Endothelial cell (in vitro differentiated cells): ENCODE results near the gene GNAZ. TPM values are rescaled to one million over a fixed set of nuclear protein-coding genes. Genes with fewer than 3 reads are reported as not detected.

Experiments
- DNase-seq: peaks from one replicate; pipeline ENCODE4 v3.0.0; 2021; ENCODE audit warnings: low spot score
- H3K27ac Mint-ChIP-seq: one replicate; pipeline ENCODE4 v1.8.0; 2021; ENCODE audit warnings: mixed read lengths, inconsistent platforms; ENCODE audit not compliant: unreplicated experiment
- H3K27me3 Mint-ChIP-seq: one replicate; pipeline ENCODE4 v1.8.0; 2021; ENCODE audit warnings: mild to moderate bottlenecking, moderate library complexity, mixed read lengths, inconsistent platforms; ENCODE audit not compliant: unreplicated experiment
- H3K36me3 Mint-ChIP-seq: one replicate; pipeline ENCODE4 v1.8.0; 2021; ENCODE audit warnings: mild to moderate bottlenecking, low read depth, mixed read lengths, inconsistent platforms; ENCODE audit not compliant: unreplicated experiment
- H3K4me1 Mint-ChIP-seq: one replicate; pipeline ENCODE4 v1.8.0; 2021; ENCODE audit warnings: mild to moderate bottlenecking, mixed read lengths, inconsistent platforms; ENCODE audit not compliant: unreplicated experiment
- H3K4me3 Mint-ChIP-seq: one replicate; pipeline ENCODE4 v1.8.0; 2021; ENCODE audit warnings: mild to moderate bottlenecking, mixed read lengths, inconsistent platforms; ENCODE audit not compliant: unreplicated experiment
- H3K9me3 Mint-ChIP-seq: one replicate; pipeline ENCODE4 v1.8.0; 2021; ENCODE audit warnings: mixed read lengths, inconsistent platforms; ENCODE audit not compliant: unreplicated experiment
- total RNA-seq: library from RNA; stranded (reverse); fragmentation: NEBNext Ultra II Directional; extraction: Animal tissue kit (Norgen Biotek cat#: 25700); gene quantifications from one replicate; pipeline ENCODE4 v1.2.1, GENCODE V29; 2021; ENCODE audit not compliant: unreplicated experiment
- TF ChIP-seq, protein P1 (sequence below): fragments of 200-600 bp; sonication (generic); IDR thresholded peaks from one replicate; pipeline ENCODE4 v1.5.0; 2021; ENCODE audit warnings: antibody characterized with exemption; ENCODE audit not compliant: unreplicated experiment

The GNAZ gene
- total RNA-seq, 1 donor from 2014 or later, result 0.21 TPM

DNA sequence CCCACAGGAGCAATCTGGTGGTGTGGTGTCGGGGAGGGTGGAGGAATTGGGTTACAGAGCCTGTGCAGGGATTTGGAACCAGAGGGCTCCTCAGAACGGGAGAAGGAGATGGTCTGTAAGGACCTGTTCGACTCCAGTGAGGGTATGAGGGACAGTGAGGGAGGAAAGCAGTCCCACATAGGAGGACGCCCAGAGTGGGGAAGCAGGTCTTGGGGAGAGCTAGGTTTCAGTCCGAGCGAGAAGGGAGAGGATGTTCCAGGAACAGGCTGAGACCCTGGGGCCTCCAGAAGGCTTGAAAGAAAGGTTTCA is 32.0 kb upstream of the GNAZ start:
- Mint-ChIP-seq H3K4me3 (no peak overlapping the region), H3K27ac (no peak overlapping the region), H3K4me1 (peaks cover 4% of the 10 kb centered on the region), H3K27me3 (peaks cover 2% of the 10 kb centered on the region), H3K36me3 (no peaks in the 10 kb centered on the region), H3K9me3 (no peaks in the 10 kb centered on the region)
- DNase-seq, result no peak
- TF ChIP-seq, protein P1, sequence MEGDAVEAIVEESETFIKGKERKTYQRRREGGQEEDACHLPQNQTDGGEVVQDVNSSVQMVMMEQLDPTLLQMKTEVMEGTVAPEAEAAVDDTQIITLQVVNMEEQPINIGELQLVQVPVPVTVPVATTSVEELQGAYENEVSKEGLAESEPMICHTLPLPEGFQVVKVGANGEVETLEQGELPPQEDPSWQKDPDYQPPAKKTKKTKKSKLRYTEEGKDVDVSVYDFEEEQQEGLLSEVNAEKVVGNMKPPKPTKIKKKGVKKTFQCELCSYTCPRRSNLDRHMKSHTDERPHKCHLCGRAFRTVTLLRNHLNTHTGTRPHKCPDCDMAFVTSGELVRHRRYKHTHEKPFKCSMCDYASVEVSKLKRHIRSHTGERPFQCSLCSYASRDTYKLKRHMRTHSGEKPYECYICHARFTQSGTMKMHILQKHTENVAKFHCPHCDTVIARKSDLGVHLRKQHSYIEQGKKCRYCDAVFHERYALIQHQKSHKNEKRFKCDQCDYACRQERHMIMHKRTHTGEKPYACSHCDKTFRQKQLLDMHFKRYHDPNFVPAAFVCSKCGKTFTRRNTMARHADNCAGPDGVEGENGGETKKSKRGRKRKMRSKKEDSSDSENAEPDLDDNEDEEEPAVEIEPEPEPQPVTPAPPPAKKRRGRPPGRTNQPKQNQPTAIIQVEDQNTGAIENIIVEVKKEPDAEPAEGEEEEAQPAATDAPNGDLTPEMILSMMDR, result no peak

DNA sequence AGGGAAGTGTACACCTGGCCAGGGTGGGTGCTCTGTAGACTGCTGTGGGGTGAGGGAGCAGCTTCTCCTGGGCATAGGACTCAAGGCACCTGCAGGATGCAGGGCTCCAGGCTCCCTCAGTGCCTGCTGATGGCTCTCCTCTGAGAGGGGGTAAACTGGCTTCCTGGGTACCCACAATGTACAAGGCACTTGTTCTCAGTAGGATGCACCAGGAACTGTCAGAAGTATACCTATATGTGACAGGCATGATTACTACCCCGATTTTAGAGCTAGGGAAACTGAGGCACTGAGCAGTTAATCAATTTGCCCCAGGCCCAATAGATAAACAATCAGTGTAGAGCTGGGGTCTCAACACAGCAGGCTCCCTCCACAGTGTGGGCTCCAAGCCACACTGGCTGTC is 31.4 kb upstream of the GNAZ start:
- Mint-ChIP-seq H3K27ac (no peak overlapping the region), H3K27me3 (peaks cover 2% of the 10 kb centered on the region), H3K36me3 (no peaks in the 10 kb centered on the region), H3K9me3 (no peaks in the 10 kb centered on the region), H3K4me1 (peaks cover 4% of the 10 kb centered on the region), H3K4me3 (no peak overlapping the region)
- TF ChIP-seq, protein P1, result no peak
- DNase-seq, result no peak

DNA sequence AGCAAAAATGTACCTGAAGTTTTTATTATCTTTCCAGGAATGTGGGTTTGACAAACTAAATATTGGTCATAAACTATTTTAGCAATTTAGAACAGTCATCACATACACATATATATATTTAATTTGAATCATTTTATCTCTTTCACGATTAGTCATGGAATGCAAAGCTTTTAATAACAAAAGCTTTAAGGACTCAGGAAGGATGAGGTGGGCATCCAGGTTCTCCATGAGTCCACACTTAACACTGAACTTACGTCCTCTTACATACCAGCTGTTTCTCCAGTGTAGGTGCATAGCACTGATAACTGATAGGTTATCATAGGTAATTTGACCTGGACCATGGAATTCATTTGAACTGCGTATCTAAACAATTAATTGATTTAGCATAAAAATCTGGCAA is 28.1 kb upstream of the GNAZ start:
- Mint-ChIP-seq H3K27ac (no peak overlapping the region), H3K4me1 (peaks cover 2% of the 10 kb centered on the region), H3K27me3 (peaks cover 2% of the 10 kb centered on the region), H3K36me3 (no peaks in the 10 kb centered on the region), H3K4me3 (no peak overlapping the region), H3K9me3 (no peaks in the 10 kb centered on the region)
- TF ChIP-seq, protein P1, result no peak
- no peak for DNase-seq

DNA sequence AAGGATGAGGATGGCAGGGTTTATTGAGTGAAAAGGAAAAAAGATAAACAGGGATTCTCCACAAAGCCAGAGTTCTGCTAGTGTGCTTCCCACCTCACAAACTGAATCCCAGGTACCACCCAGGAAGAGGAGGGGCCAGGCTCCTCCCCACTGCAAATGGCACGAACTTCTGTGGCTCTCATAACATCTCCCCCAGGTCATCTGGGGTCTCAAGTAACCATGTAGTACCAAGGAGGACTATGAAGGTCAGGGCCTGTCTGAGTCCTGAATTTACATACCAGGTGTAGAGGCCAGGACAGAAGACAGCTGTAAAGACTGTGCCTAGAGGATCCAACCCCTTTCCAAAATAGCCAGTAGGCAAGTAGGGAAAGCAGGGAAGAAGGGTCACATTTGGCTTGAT is 25.7 kb upstream of the GNAZ start:
- DNase-seq, result no peak
- Mint-ChIP-seq H3K27me3 (peaks cover 2% of the 10 kb centered on the region), H3K27ac (no peak overlapping the region), H3K36me3 (no peaks in the 10 kb centered on the region), H3K4me1 (peaks cover 3% of the 10 kb centered on the region), H3K4me3 (no peak overlapping the region), H3K9me3 (no peaks in the 10 kb centered on the region)
- TF ChIP-seq, protein P1, result no peak

DNA sequence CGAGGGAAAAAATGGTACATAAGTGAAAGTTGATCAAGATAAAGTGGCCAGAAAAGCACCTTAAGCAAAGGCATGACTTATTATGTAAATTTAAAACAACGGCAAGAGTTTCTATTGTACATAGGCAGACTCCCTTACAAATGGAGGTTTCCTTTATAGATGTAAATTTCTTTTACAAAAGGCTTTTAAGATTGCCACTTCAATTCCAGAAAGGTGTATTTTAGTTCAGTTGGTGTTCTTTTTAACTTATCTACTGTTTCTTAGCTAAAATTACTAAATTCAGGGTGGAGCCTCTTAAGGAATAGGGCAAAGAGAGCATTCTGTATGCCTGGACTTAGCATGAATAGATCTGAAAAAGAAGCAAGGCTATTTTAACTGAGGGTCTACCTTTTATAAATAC is 24.9 kb upstream of the GNAZ start:
- H3K36me3 Mint-ChIP-seq, result no peaks in the 10 kb centered on the region
- H3K9me3 Mint-ChIP-seq, result no peaks in the 10 kb centered on the region
- peaks cover 3% of the 10 kb centered on the region for H3K4me1 Mint-ChIP-seq
- no peak for DNase-seq
- H3K4me3 Mint-ChIP-seq, result no peak overlapping the region
- TF ChIP-seq, protein P1, result no peak
- no peaks in the 10 kb centered on the region for H3K27me3 Mint-ChIP-seq
- no peak overlapping the region for H3K27ac Mint-ChIP-seq
